ENCODE data around the gene UBR4.

UBR4 gene

DNA sequence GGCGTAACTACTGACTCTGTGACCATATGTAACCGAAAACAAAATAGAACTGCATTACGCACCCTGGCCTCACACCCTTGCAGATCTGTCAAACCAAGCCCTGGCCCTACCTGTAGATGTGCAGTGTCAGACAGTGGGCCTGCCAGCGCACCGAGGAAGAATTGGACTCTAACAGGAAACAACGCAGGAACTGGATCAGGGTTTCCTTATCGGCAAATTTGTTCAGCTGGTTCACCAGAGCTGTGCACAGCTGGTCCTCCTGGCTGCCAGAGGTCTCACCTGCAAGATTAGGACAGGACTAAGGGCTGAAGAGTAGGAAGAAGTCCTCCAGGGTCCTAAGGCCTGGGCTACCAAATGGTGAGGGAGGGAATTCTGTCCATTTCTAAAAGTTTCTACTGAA is 90.0 kb downstream of the UBR4 start:
- Histone ChIP-seq H3K9me3 (replicated peaks; ENCODE audit: insufficient read depth, low read length) (no peaks in the 10 kb centered on the region), H2AFZ (ENCODE audit: low read length) (no peak overlapping the region), H3K27me3 (replicated peaks; ENCODE audit: insufficient read depth, low read length) (no peaks in the 10 kb centered on the region), H4K20me1 (ENCODE audit: insufficient read depth, low read length) (no peaks in the 10 kb centered on the region), H3K4me2 (ENCODE audit: low read depth, low read length) (no peak overlapping the region), H3K4me1 (ENCODE audit: low read length) (no peaks in the 10 kb centered on the region), H3K9ac (ENCODE audit: low read length) (no peak overlapping the region), H3K79me2 (ENCODE audit: low read length) (no peaks in the 10 kb centered on the region), H3K27ac (ENCODE audit: low read length) (no peak overlapping the region), H3K4me3 (ENCODE audit: low read length) (no peak overlapping the region), H3F3A (ENCODE audit: insufficient read depth, low read length) (no peaks in the 10 kb centered on the region), H3K36me3 (replicated peaks; ENCODE audit: insufficient read depth, low read length) (peaks cover 19% of the 10 kb centered on the region), H3K9me2 (replicated peaks; ENCODE audit: insufficient read depth, low read length) (no peaks in the 10 kb centered on the region)
- no peak for DNase-seq
- TF ChIP-seq CTCF (IDR thresholded peaks at IDR 0.05; ENCODE audit: low read length) (no peak), EZH2 (optimal IDR thresholded peaks at IDR 0.05; ENCODE audit: low read depth, low read length) (no peak), EZH2phosphoT487 (IDR thresholded peaks at IDR 0.05; ENCODE audit: low read length) (no peak)

- Histone ChIP-seq H3K9me2 (replicated peaks; ENCODE audit: insufficient read depth, low read length) (no peaks in the 10 kb centered on the region), H3K79me2 (ENCODE audit: low read length) (no peaks in the 10 kb centered on the region), H3F3A (ENCODE audit: insufficient read depth, low read length) (no peaks in the 10 kb centered on the region), H3K36me3 (replicated peaks; ENCODE audit: insufficient read depth, low read length) (peaks cover 21% of the 10 kb centered on the region; the same call in 1 of the 2 replicates), H3K4me1 (ENCODE audit: low read length) (no peaks in the 10 kb centered on the region), H3K4me2 (ENCODE audit: low read depth, low read length) (no peak overlapping the region), H3K9me3 (replicated peaks; ENCODE audit: insufficient read depth, low read length) (no peaks in the 10 kb centered on the region), H3K27me3 (replicated peaks; ENCODE audit: insufficient read depth, low read length) (no peaks in the 10 kb centered on the region), H2AFZ (ENCODE audit: low read length) (no peak overlapping the region), H4K20me1 (ENCODE audit: insufficient read depth, low read length) (no peaks in the 10 kb centered on the region), H3K4me3 (ENCODE audit: low read length) (no peak overlapping the region), H3K9ac (ENCODE audit: low read length) (no peak overlapping the region), H3K27ac (ENCODE audit: low read length) (no peak overlapping the region)
- TF ChIP-seq CTCF (IDR thresholded peaks at IDR 0.05; ENCODE audit: low read length) (no peak), EZH2phosphoT487 (IDR thresholded peaks at IDR 0.05; ENCODE audit: low read length) (no peak), EZH2 (optimal IDR thresholded peaks at IDR 0.05; ENCODE audit: low read depth, low read length) (no peak)
- no peak for DNase-seq
Observed at GRCh38 chr1:19115082-19115808, 94.8 kb downstream of the UBR4 start.

DNA sequence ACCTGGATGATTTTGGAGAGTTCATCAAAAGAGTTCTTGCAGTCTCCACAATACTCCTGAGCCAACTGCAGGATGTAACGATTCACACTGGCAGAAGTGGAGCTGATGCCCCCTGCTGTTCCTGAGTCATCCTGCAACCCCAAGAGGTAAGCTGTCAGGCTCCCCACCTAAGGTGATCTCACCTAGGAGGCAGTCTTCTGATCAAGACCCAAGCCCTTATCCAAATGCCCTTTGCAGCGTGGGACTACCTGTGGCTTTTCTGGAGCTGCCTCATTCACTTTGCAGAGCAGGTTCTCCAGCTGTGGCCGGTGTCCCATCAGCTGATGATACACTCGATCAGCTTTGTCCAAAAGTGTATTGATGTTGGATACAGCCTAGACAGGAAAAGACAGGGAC is 96.4 kb downstream of the UBR4 start:
- peaks cover 12% of the 10 kb centered on the region; the same call in 1 of the 2 replicates for H3K36me3 ChIP-seq (replicated peaks; ENCODE audit: insufficient read depth, low read length)
- no peak overlapping the region for H2AFZ ChIP-seq (ENCODE audit: low read length)
- H3K27me3 ChIP-seq (replicated peaks; ENCODE audit: insufficient read depth, low read length), result no peaks in the 10 kb centered on the region
- TF ChIP-seq CTCF (IDR thresholded peaks at IDR 0.05; ENCODE audit: low read length), result peak; percentile 64
- no peak for TF ChIP-seq EZH2 (optimal IDR thresholded peaks at IDR 0.05; ENCODE audit: low read depth, low read length)
- H4K20me1 ChIP-seq (ENCODE audit: insufficient read depth, low read length), result no peaks in the 10 kb centered on the region
- H3K79me2 ChIP-seq (ENCODE audit: low read length), result no peaks in the 10 kb centered on the region
- no peak overlapping the region for H3K27ac ChIP-seq (ENCODE audit: low read length)
- no peaks in the 10 kb centered on the region for H3K9me3 ChIP-seq (replicated peaks; ENCODE audit: insufficient read depth, low read length)
- H3K9ac ChIP-seq (ENCODE audit: low read length), result no peak overlapping the region
- no peak overlapping the region for H3K4me3 ChIP-seq (ENCODE audit: low read length)
- no peaks in the 10 kb centered on the region for H3K4me1 ChIP-seq (ENCODE audit: low read length)
- no peak overlapping the region for H3K4me2 ChIP-seq (ENCODE audit: low read depth, low read length)
- peak; percentile 36 for DNase-seq
- no peaks in the 10 kb centered on the region for H3F3A ChIP-seq (ENCODE audit: insufficient read depth, low read length)
- no peaks in the 10 kb centered on the region for H3K9me2 ChIP-seq (replicated peaks; ENCODE audit: insufficient read depth, low read length)
